Left ventricle myocardium inferior (tissue), 1 donor: ENCODE results near the gene HSD17B2. TPM values are rescaled to one million over a fixed set of nuclear protein-coding genes. Genes with fewer than 3 reads are reported as not detected.

Experiments
- DNase-seq: peaks from one replicate; pipeline ENCODE4 v3.0.0-alpha.2; 2020
- H3K27ac ChIP-seq: fragments of 200-600 bp; replicated peaks from 2 replicates; pipeline ENCODE4 v1.8.0; 2021
- H3K27me3 ChIP-seq: fragments of 200-600 bp; 2 replicates; pipeline ENCODE4 v1.8.0; 2021; ENCODE audit warnings: low read depth
- H3K36me3 ChIP-seq: fragments of 200-600 bp; 2 replicates; pipeline ENCODE4 v1.8.0; 2021
- H3K4me1 ChIP-seq: fragments of 200-600 bp; 2 replicates; pipeline ENCODE4 v1.8.0; 2021
- H3K4me3 ChIP-seq: fragments of 200-600 bp; 2 replicates; pipeline ENCODE4 v1.8.0; 2021; ENCODE audit warnings: mild to moderate bottlenecking, moderate library complexity
- H3K9me3 ChIP-seq: fragments of 200-600 bp; replicated peaks from 2 replicates; pipeline ENCODE4 v1.8.0; 2021
- intact Hi-C: fragments of 100-400 bp; cut with micrococcal nuclease; formaldehyde crosslinking; loops from one replicate; pipeline ENCODE4 v1.11.0; 2022
- total RNA-seq: library from RNA; stranded (reverse); fragmentation: NEBNext Ultra II Directional; extraction: Animal tissue kit (Norgen Biotek cat#: 25700); gene quantifications from one replicate; pipeline ENCODE4 v1.2.1, GENCODE V29; 2021
- TF ChIP-seq, protein P1 (sequence below): fragments of 200-600 bp; IDR thresholded peaks from 2 replicates; pipeline ENCODE4 v1.8.0; 2021; ENCODE audit warnings: antibody characterized with exemption, mild to moderate bottlenecking, borderline replicate concordance
- donor health status: DM: no; HTN: yes; CAD: no; lungs with severe emphysema.

Gene HSD17B2
- total RNA-seq, 1 donor from 2014 or later = not detected

DNA sequence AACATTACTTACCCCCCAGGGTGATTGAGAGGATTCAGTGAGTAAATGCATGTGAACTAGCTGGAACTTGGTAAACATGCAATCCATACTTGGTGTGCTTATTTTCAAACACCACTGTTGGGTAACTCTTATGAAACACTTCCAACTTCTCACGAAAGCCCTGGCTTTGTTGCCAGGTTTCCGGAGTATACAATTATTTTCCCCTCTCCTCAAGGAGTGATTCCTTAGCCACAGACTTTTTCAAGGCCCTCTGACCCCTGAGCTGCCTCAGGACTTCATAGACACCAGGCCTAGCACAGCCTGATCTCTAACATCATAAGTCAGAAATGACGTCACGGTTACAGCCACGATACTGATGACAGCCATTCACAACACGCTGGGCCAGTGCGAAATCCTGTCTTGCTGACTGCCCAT lies 27.6 kb downstream of the HSD17B2 start:
- Histone ChIP-seq H3K27ac (no peak overlapping the region), H3K27me3 (peaks cover 29% of the 10 kb centered on the region), H3K4me1 (no peaks in the 10 kb centered on the region), H3K4me3 (no peak overlapping the region), H3K9me3 (peaks cover 3% of the 10 kb centered on the region), H3K36me3 (no peaks in the 10 kb centered on the region)
- TF ChIP-seq, protein P1, sequence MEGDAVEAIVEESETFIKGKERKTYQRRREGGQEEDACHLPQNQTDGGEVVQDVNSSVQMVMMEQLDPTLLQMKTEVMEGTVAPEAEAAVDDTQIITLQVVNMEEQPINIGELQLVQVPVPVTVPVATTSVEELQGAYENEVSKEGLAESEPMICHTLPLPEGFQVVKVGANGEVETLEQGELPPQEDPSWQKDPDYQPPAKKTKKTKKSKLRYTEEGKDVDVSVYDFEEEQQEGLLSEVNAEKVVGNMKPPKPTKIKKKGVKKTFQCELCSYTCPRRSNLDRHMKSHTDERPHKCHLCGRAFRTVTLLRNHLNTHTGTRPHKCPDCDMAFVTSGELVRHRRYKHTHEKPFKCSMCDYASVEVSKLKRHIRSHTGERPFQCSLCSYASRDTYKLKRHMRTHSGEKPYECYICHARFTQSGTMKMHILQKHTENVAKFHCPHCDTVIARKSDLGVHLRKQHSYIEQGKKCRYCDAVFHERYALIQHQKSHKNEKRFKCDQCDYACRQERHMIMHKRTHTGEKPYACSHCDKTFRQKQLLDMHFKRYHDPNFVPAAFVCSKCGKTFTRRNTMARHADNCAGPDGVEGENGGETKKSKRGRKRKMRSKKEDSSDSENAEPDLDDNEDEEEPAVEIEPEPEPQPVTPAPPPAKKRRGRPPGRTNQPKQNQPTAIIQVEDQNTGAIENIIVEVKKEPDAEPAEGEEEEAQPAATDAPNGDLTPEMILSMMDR = no peak
- intact Hi-C loops = no loop called here
- no peak for DNase-seq

DNA sequence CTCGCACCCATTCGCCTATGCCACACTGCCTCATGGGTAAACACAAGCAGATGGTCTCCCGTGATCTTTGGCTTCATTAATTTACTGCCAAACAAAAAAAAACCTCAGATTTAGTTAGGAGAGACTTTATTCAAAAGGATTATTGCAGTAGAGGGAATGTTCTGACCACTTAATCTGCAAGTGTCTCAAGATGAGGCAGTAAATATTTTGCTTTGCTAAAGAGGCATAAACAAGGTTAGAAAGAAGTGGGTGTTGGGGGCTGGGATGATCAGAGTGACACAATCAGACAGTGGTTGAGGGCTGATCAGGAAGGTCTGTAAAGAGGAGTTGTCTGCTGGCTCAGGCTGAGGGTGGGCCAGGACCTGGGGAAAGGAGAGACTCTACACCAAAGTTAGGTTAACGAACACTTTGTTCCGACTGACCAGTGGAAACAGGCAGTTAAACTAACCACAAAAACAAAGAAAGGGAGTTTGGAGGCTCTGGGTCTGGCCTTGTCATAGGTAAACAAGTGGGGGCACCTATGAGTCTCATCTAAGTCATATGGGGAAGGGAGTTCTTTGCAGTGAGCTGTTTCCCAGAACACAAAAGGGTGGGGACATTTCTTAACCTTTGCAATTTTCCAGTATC lies 28.5 kb downstream of the HSD17B2 start:
- TF ChIP-seq, protein P1 = no peak

DNA sequence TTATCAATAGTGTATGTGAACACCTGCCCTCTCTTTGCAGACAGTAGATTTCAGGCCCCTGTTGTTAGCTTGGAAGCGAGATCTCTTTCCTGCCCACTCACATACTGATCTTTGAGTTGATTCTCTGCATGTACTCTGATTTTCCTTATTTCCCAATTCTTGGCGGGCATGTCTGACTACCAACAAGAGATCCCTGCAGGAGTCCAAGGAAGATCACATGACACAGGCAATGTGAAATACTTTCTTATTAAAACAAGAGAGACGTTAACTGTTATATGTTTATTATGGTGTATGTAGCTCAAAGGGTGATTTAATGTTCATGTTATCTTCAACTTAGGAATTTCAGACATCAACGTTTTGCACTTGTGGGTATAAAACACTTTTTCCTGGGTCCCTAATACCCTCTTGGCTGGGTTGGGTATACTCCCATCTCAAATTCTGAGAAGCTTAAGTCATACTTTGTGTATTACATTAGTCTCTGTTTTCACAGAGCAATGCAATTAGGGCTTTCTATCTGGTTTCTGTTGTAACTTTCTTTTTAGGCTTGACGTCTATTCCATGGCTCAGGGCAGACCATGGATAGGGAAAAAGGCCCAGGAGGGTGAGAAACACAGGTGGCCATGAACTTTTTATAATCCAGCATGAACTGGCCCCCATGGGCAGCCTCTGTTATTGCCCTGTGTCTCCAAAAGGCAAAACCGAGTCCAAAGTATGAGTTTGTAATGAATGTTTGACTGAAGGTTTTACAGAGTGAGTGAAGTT lies 32.2 kb downstream of the HSD17B2 start:
- DNase-seq = no peak
- Histone ChIP-seq H3K27me3 (peaks cover 13% of the 10 kb centered on the region), H3K36me3 (no peaks in the 10 kb centered on the region), H3K27ac (no peak overlapping the region), H3K4me3 (no peak overlapping the region), H3K9me3 (peaks cover 3% of the 10 kb centered on the region), H3K4me1 (no peaks in the 10 kb centered on the region)
- intact Hi-C loops = no loop called here
- TF ChIP-seq, protein P1 = no peak

More for the DNA sequence above, 28.5 kb downstream of the HSD17B2 start:
- Histone ChIP-seq H3K4me3 (no peak overlapping the region), H3K27ac (no peak overlapping the region), H3K9me3 (peaks cover 3% of the 10 kb centered on the region), H3K4me1 (no peaks in the 10 kb centered on the region), H3K27me3 (peaks cover 29% of the 10 kb centered on the region), H3K36me3 (no peaks in the 10 kb centered on the region)
- intact Hi-C loops = no loop called here
- DNase-seq = no peak

DNA sequence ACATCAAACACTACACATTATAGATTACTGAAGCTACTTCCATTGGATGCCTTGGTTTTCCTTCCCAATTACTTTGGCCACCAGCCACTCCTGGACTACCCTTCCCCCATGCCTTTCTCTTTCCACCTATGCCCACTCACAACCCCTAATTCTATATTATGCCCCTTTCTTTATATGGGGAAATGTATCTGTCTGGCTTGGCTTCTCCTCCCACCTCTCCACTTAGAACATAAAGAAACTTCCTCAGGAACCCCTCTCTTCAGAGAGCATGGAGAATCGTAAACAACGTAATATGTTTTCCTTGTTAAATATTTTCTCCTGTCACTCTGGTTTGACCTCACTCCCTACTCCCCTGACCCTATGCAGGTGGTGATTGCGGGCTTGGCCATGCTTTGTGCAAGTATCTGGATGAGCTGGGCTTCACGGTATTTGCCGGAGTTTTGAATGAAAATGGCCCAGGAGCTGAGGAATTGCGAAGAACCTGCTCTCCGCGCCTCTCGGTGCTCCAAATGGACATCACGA lies 32.8 kb downstream of the HSD17B2 start:
- no peaks in the 10 kb centered on the region for H3K4me1 ChIP-seq
- H3K27me3 ChIP-seq = peaks cover 7% of the 10 kb centered on the region
- H3K9me3 ChIP-seq = peaks cover 3% of the 10 kb centered on the region
- H3K4me3 ChIP-seq = no peak overlapping the region
- intact Hi-C loops = no loop called here
- no peak overlapping the region for H3K27ac ChIP-seq
- no peak for DNase-seq
- TF ChIP-seq, protein P1 = no peak
- no peaks in the 10 kb centered on the region for H3K36me3 ChIP-seq

DNA sequence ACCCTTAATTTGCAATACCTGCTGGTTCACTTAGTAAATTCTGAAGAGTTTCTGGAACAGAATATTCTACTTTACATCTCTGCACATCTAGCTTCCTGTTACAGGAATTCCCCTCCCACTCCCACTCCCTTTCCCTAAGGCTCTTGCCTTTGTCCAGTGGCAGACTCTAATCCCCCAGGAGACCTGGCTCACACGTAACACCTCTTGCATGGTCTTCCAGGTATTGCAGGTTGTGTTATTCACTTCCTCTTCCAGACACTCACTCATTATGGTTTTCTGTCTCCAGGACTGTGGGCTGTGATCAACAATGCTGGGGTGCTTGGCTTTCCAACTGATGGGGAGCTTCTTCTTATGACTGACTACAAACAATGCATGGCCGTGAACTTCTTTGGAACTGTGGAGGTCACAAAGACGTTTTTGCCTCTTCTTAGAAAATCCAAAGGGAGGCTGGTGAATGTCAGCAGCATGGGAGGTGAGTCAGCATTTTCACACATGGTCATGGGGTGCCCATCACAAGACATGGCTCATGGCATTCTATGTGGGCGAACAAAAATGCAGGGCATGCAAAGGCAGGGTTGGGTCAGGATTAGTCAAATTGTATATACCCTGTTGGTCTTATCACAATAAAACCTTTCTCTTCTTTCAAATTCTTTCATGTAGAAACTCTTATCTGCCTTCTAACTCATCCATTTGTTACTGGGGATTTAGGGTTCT lies 35.8 kb downstream of the HSD17B2 start:
- H3K36me3 ChIP-seq = no peaks in the 10 kb centered on the region
- no peak overlapping the region for H3K27ac ChIP-seq
- TF ChIP-seq, protein P1 = no peak
- no peaks in the 10 kb centered on the region for H3K4me1 ChIP-seq
- H3K9me3 ChIP-seq = peaks cover 5% of the 10 kb centered on the region
- peaks cover 5% of the 10 kb centered on the region for H3K27me3 ChIP-seq
- intact Hi-C loops = no loop called here
- DNase-seq = no peak
- H3K4me3 ChIP-seq = no peak overlapping the region
